Naive B cell (primary cell): Measurements from ENCODE around the gene CYP26B1. TPM values are rescaled to one million over a fixed set of nuclear protein-coding genes. Genes with fewer than 3 reads are reported as not detected.

Experiments
- ATAC-seq, 2 donors: fragments of 150-1000 bp; cut with Tn5 transposase; 2 replicates each; pipeline ENCODE4 v1.10.0; 2021; ENCODE audit warnings: low read depth in 2 of 2, mild to moderate bottlenecking in 2 of 2, moderate library complexity in 2 of 2
- DNase-seq: peaks from one replicate; pipeline ENCODE4 v3.0.0; 2022
- H3K27ac Mint-ChIP-seq, 6 donors: one replicate each; pipeline ENCODE4 v1.8.0; 2020 to 2022; ENCODE audit warnings: mild to moderate bottlenecking in 6 of 6, mixed read lengths in 6 of 6, moderate library complexity in 5 of 6, inconsistent platforms in 2 of 6
- H3K27me3 Mint-ChIP-seq, 3 donors: one replicate each; pipeline ENCODE4 v1.8.0; 2021 to 2022; ENCODE audit warnings: mixed read lengths in 3 of 3, mild to moderate bottlenecking in 1 of 3
- H3K36me3 Mint-ChIP-seq, 2 donors: one replicate each; pipeline ENCODE4 v1.8.0; 2020 to 2022; ENCODE audit warnings: mixed read lengths in 2 of 2, inconsistent platforms in 1 of 2, mild to moderate bottlenecking in 1 of 2
- H3K4me1 Mint-ChIP-seq, 3 donors: one replicate each; pipeline ENCODE4 v1.8.0; 2020 to 2022; ENCODE audit warnings: mixed read lengths in 3 of 3, inconsistent platforms in 1 of 3, mild to moderate bottlenecking in 1 of 3, moderate library complexity in 1 of 3
- H3K4me3 Mint-ChIP-seq, 8 donors: one replicate each; pipeline ENCODE4 v1.8.0; 2020 to 2022; ENCODE audit warnings: mild to moderate bottlenecking in 8 of 8, mixed read lengths in 8 of 8, moderate library complexity in 8 of 8, inconsistent platforms in 2 of 8
- H3K9me3 Mint-ChIP-seq, 7 donors: one replicate each; pipeline ENCODE4 v1.8.0; 2020 to 2022; ENCODE audit warnings: mixed read lengths in 7 of 7, mild to moderate bottlenecking in 5 of 7, inconsistent platforms in 2 of 7, moderate library complexity in 1 of 7
- polyA plus RNA-seq, 6 donors: library from polyadenylated mRNA; unstranded; fragments of 300-500 nt; fragmentation: Illumina TruSeq; gene quantifications; one replicate each; pipeline ENCODE4 v1.2.3, GENCODE V29; 2021; ENCODE audit warnings: low read depth in 6 of 6

CYP26B1 gene
- polyA plus RNA-seq, 6 donors from 2014 or later, result not detected

DNA sequence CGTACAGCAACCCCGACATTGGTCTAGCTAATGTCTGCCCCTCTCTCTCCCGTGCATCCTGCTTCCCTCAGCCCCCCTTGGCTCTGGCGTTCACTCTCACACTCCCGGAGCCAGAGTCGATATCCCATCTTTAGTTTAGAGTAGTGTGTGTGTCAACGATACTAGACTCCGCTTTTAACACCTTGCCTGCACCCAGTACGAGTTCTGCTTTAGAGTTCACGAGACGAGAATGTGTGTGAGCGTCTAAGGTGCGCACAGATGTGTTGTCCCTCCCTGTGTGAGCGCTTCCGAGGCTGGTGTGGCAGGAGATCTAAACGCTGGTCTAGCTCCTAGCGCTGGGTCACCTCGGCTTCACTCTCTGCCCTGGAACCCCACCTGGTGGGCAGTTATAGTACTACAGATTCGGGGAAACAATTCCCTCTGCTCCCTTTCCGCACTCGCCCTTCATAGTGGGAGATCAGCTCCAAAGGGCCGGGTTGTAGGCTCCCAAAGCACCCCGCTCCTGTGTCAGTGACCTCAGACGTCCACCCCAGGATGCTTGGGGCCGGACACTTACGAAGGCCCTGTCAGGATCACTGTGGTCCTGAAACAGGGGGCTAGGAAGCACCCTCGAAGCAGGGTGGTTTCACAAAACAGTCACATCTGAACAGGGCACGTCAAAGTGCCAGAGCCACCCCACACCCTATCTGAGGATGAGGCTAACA lies 2.6 kb upstream of the CYP26B1 start:
- H3K27me3 Mint-ChIP-seq, result peaks cover 59 to 92% (median 90%) of the 10 kb centered on the region in 3 donors
- ATAC-seq (peak; percentile 55 to 64), DNase-seq (peak; percentile 44)
- peaks cover 0 to 20% of the 10 kb centered on the region in 2 donors for H3K36me3 Mint-ChIP-seq
- H3K27ac Mint-ChIP-seq, result peak overlapping the region in 1 of 6 donors; percentile 53
- H3K4me1 Mint-ChIP-seq, result peaks cover 32 to 42% (median 42%) of the 10 kb centered on the region in 3 donors
- H3K4me3 Mint-ChIP-seq, result peak overlapping the region; percentile 48 to 94 (median 86)
- H3K9me3 Mint-ChIP-seq, result peaks cover 0 to 12% (median 7%) of the 10 kb centered on the region in 7 donors

GRCh38 chr2:72149556-72150156 lies 2.0 kb upstream of the CYP26B1 start:
- H3K27ac Mint-ChIP-seq, result peak overlapping the region in 2 of 6 donors; percentile 14 to 71
- H3K9me3 Mint-ChIP-seq, result peaks cover 0 to 12% (median 7%) of the 10 kb centered on the region in 7 donors
- H3K36me3 Mint-ChIP-seq, result peaks cover 0 to 21% of the 10 kb centered on the region in 2 donors
- peak overlapping the region; percentile 48 to 94 (median 86) for H3K4me3 Mint-ChIP-seq
- H3K4me1 Mint-ChIP-seq, result peaks cover 32 to 47% (median 42%) of the 10 kb centered on the region in 3 donors
- peaks cover 54 to 89% (median 86%) of the 10 kb centered on the region in 3 donors for H3K27me3 Mint-ChIP-seq
- no peak for DNase-seq
- ATAC-seq, result peak; percentile 26 to 29

DNA sequence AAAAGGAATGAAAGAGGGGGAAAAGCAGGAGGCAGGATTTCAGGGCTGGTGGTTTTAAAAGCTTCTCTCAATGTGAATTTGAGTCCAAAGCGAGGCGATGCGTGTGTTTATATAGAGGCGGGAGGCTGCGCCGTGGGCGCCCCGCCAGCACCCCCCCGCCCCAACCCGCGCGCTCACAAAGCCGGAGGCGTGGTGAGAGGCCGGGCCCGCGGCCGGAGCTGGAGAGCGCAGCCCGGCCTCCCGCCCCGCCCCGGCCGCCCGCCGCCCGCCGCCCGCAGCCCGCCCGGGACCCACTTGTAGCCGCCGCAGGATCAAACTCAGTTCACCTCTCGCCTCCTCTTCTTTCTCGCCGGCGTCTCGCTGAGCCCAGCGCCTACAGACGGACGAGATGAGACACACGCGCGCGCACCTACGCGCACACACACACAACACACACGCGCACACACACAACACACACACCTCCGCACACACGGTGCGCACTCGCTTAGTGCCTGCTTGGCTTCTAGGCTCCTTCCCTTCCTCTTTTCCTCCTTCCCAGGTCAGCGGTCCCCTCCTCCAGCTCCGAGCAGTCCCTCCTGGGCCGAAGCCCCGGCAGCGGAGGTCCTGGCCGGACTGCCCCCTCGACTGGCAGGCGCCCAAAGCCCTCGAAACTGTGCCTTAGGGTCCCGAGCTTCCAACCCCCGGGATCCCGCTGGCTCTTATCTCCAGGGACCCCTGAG lies 1.3 kb upstream of the CYP26B1 start:
- DNase-seq, result no peak
- H3K4me1 Mint-ChIP-seq, result peaks cover 32 to 48% (median 44%) of the 10 kb centered on the region in 3 donors
- H3K4me3 Mint-ChIP-seq, result peak overlapping the region; percentile 48 to 94 (median 88)
- ATAC-seq, result no peak
- peaks cover 0 to 21% of the 10 kb centered on the region in 2 donors for H3K36me3 Mint-ChIP-seq
- H3K9me3 Mint-ChIP-seq, result peaks cover 0 to 12% (median 7%) of the 10 kb centered on the region in 7 donors
- H3K27ac Mint-ChIP-seq, result peak overlapping the region in 4 of 6 donors; percentile 14 to 89 (median 39)
- peaks cover 53 to 87% (median 81%) of the 10 kb centered on the region in 3 donors for H3K27me3 Mint-ChIP-seq

- DNase-seq (no peak), ATAC-seq (peak in 1 of 2 donors; percentile 21)
- Mint-ChIP-seq H3K27ac (peak overlapping the region in 2 of 6 donors; percentile 84 to 89), H3K36me3 (peaks cover 0 to 21% of the 10 kb centered on the region in 2 donors), H3K9me3 (peaks cover 0 to 12% (median 7%) of the 10 kb centered on the region in 7 donors), H3K4me1 (peaks cover 35 to 55% (median 49%) of the 10 kb centered on the region in 3 donors), H3K27me3 (peaks cover 53 to 89% (median 84%) of the 10 kb centered on the region in 3 donors), H3K4me3 (peak overlapping the region; percentile 48 to 91 (median 88))
Measured at GRCh38 chr2:72148003-72148836, 558 bp upstream of the CYP26B1 start.

DNA sequence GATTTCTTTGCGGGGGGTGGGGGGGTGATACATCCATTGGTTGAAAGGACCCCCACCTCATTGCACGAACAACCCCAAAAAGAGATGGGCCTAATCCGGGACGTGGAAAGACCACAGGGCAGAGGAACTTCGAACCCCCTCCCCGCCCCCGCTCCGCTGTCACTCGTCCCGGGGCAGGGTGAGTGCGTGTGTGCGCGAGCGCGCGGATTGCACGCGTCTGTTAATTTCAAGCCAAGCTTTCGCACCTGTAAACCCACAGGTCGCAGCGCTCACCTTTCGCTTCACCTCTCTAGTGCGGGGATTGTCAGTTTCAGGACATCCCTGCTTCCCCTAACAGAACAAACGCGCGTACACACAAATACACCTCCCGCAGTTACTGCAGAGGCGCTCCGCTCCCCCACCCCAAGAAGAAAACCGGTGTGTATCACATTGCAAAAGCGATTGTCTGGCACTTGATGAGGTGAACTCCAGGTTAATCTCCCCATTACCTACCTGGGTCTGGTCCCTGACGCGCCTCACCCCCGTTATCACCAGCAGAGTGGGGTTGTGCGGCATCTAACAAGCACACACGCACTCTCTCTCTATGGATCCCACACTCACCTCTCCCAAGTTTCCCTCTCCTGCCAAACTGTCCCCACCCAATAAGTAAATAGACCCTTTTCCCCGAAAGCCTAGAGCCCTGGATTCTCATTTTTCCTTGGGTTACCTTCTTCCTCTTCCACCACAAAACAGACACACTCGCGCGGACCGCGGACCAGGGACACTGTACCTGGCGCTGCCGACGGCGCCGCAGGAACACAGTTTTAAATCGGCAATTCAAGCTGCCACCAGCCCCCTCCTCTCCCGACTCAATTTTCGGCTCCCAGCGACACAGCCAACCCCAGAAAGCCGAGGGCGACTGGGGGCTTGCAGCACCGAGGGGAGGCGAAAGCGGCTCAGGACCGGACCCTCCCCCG lies 1.0 kb downstream of the CYP26B1 start:
- no peak for ATAC-seq
- Mint-ChIP-seq H3K9me3 (peaks cover 0 to 12% (median 7%) of the 10 kb centered on the region in 7 donors), H3K36me3 (peaks cover 0 to 21% of the 10 kb centered on the region in 2 donors), H3K4me3 (peak overlapping the region; percentile 27 to 84 (median 75)), H3K4me1 (peaks cover 35 to 55% (median 49%) of the 10 kb centered on the region in 3 donors), H3K27ac (peak overlapping the region in 3 of 6 donors; percentile 48 to 72 (median 54)), H3K27me3 (peaks cover 42 to 85% (median 82%) of the 10 kb centered on the region in 3 donors)
- DNase-seq, result no peak

DNA sequence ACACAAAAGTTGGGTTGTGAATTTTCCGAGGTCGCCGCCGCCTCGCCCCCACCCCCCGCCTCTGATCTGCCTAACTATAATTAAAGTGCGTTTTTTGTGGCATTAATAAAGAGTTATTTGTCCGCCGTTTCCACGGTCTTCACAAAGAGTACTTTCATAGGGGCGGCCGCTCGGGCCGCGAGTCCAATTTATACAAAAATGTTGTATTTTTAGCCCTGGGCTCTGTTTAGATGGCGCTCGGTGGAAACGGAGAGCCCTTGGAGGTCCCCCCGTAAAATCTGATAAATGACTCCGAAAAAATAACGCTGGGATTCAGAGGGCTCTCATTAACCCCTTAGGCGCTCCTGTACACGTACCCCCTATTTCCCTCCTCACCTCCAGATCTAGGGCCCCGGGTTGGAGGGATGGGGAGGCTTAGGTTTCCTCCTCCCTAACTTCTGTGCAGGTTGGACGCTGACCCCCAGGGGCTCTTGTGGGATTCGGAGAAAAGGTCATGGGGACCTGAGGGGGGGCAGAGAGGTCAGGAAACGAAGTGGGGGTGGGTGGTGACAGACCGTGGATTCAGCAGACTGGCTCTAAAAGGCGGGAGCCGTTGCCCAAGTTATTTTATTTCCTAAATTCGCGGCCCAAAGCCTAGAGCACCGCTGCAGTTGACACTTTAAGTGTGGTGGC lies 1.9 kb downstream of the CYP26B1 start:
- DNase-seq, result no peak
- Mint-ChIP-seq H3K4me1 (peaks cover 35 to 55% (median 49%) of the 10 kb centered on the region in 3 donors), H3K27ac (peak overlapping the region in 1 of 6 donors; percentile 97), H3K36me3 (peaks cover 0 to 21% of the 10 kb centered on the region in 2 donors), H3K9me3 (peaks cover 0 to 12% (median 7%) of the 10 kb centered on the region in 7 donors), H3K27me3 (peaks cover 40 to 85% (median 77%) of the 10 kb centered on the region in 3 donors), H3K4me3 (peak overlapping the region; percentile 52 to 87 (median 76))
- no peak for ATAC-seq

DNA sequence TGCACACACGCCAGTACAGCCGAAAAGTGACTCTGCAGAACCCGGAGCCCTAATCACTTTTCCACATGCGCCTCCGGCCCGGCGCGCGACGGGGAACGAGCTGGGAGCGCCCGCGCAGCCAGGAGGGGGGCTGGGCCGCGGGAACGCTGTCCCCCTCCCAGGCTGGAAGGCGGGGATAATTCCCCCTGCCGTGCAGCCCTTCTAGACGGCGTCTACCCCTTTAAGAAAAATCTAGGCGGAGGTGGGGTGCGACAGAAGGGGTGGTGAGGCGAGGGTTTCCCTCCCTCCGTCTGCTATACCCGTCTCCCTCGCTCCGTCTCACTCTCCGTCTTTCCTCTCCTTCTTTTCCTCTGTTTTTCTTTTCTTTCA lies 2.4 kb downstream of the CYP26B1 start:
- ATAC-seq (no peak), DNase-seq (no peak)
- H3K4me1 Mint-ChIP-seq, result peaks cover 31 to 51% (median 45%) of the 10 kb centered on the region in 3 donors
- peak overlapping the region; percentile 73 to 87 (median 76) for H3K4me3 Mint-ChIP-seq
- peaks cover 0 to 20% of the 10 kb centered on the region in 2 donors for H3K36me3 Mint-ChIP-seq
- H3K27ac Mint-ChIP-seq, result peak overlapping the region in 2 of 6 donors; percentile 66 to 97
- H3K9me3 Mint-ChIP-seq, result peaks cover 0 to 12% (median 7%) of the 10 kb centered on the region in 7 donors
- peaks cover 35 to 85% (median 75%) of the 10 kb centered on the region in 3 donors for H3K27me3 Mint-ChIP-seq

DNA sequence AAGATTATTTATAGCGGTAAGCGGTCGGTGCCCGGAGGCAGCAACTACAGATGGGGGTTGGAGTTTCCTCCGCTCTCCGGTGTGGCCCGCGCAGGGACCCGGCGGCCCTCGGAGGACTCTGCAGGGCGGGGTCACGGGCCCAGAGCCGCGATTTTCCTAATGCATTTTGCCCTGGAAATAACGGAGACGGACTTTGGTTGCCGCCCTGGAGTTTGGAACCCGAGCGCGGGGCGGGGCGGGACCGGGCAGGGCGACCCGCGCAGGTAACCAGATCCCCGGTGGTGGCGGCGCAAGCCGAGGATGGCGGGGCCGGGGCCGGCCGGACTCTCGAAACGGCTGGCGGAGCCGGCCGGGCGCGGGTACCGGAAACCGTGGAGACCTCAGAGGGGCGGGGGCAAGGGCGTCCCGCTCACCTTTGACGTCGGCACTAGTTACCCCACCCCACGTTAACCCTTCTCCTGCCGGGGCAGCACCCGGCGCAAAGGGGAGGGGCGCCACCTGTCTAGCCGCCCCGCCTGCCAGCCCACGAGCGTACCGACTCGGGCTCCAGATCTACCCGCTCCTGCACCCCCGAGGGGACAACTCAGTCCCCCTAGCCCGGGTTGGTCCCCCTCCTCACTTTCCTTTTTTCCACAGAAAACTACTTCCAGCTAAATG lies 2.9 kb downstream of the CYP26B1 start:
- Mint-ChIP-seq H3K4me1 (peaks cover 26 to 46% (median 40%) of the 10 kb centered on the region in 3 donors), H3K27me3 (peaks cover 31 to 85% (median 70%) of the 10 kb centered on the region in 3 donors), H3K27ac (peak overlapping the region in 1 of 6 donors; percentile 66), H3K36me3 (peaks cover 0 to 14% of the 10 kb centered on the region in 2 donors), H3K9me3 (peaks cover 0 to 12% (median 7%) of the 10 kb centered on the region in 7 donors), H3K4me3 (peak overlapping the region; percentile 38 to 84 (median 74))
- peak in 1 of 2 donors; percentile 13 for ATAC-seq
- DNase-seq, result no peak

DNA sequence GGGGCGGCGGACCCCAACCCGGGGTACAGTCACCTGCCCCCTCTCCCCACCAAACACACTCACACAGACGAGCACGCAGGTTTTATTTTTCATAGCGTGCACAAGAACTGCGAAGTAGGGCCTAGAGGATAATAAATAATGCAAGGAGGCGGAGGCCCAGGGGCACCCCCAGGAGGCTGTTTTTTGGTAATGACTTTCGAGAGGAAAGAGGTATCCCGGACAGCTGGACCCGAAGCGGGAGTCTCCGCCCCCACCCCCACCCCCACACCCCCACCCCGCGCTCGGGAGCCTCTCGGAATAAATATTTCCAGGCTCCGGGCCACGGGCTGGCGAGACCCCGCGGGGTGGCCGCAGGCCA lies 3.4 kb downstream of the CYP26B1 start:
- H3K9me3 Mint-ChIP-seq, result peaks cover 0 to 12% (median 7%) of the 10 kb centered on the region in 7 donors
- ATAC-seq, result no peak
- peaks cover 21 to 41% (median 35%) of the 10 kb centered on the region in 3 donors for H3K4me1 Mint-ChIP-seq
- peak overlapping the region in 1 of 6 donors; percentile 47 for H3K27ac Mint-ChIP-seq
- peaks cover 0 to 9% of the 10 kb centered on the region in 2 donors for H3K36me3 Mint-ChIP-seq
- DNase-seq, result no peak
- peak overlapping the region in 6 of 8 donors; percentile 33 to 75 (median 64) for H3K4me3 Mint-ChIP-seq
- peaks cover 27 to 84% (median 65%) of the 10 kb centered on the region in 3 donors for H3K27me3 Mint-ChIP-seq

- no peak for DNase-seq
- Mint-ChIP-seq H3K36me3 (peaks cover 0 to 8% of the 10 kb centered on the region in 2 donors), H3K4me3 (peak overlapping the region in 6 of 8 donors; percentile 53 to 75 (median 64)), H3K27ac (no peak overlapping the region), H3K27me3 (peaks cover 21 to 78% (median 59%) of the 10 kb centered on the region in 3 donors), H3K9me3 (peaks cover 0 to 12% (median 7%) of the 10 kb centered on the region in 7 donors), H3K4me1 (peaks cover 15 to 35% (median 31%) of the 10 kb centered on the region in 3 donors)
- no peak for ATAC-seq
Measured at GRCh38 chr2:72143441-72144273, 4.0 kb downstream of the CYP26B1 start.
